ENCODE results near the gene RPAIN.

RPAIN gene, protein sequence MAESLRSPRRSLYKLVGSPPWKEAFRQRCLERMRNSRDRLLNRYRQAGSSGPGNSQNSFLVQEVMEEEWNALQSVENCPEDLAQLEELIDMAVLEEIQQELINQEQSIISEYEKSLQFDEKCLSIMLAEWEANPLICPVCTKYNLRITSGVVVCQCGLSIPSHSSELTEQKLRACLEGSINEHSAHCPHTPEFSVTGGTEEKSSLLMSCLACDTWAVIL

DNA sequence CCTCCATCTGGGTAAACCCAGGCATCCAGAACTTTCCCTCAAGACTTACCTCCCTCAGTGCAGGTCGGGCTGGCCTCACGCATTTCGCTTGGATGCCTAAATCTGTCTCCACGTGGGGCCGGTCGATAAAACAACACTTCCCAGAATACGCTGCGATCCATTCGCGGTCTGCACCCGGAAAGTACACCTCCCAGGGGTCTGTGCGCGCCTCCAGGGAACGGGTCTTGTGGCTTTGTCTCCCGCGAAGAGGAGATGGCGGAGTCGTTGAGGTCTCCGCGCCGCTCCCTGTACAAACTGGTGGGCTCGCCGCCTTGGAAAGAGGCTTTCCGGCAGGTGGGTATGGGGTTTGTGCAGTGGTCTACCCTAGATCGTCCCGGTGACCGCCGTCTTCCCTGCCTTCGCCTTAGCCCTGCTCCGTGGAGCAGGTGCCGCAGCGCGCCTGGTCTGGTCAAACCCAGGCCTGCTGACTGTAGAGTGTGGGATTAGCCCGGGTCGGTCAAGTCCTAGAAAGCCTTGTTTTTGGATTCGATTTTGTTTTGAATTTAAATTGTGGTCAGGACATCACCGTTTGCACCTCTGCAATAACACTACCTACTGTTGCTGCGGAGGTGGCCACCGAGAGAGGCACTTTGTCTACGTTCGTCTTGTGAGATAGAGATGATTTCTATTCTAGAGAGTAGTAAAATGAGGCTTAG lies at the start of gene RPAIN:
TSS of gene RPAIN (plus strand) at position 224 of the 695 bp plus-strand sequence. CDS start at position 253, 29 bp downstream.
- peak; percentile 84 to 97 (median 93) for DNase-seq

DNA sequence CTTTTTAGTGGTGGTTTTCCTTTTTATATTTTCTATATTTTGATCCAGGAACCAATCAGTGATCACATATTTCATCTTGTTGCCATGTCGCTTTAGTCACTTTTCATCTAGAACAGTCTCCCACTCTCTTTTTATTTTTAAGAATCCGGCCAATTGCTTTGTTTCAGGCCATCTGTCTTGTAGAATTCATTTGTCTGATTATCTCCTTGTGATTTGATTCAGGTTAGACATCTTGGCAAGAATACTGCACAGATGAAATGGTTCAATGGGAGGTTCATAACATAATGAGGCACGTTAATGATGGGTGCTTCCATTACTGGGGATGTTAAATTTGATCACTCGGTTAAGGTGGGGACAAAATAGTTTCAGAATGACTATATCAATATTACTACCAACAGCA lies 49.6 kb upstream of the RPAIN start:
- no peak for DNase-seq

DNA sequence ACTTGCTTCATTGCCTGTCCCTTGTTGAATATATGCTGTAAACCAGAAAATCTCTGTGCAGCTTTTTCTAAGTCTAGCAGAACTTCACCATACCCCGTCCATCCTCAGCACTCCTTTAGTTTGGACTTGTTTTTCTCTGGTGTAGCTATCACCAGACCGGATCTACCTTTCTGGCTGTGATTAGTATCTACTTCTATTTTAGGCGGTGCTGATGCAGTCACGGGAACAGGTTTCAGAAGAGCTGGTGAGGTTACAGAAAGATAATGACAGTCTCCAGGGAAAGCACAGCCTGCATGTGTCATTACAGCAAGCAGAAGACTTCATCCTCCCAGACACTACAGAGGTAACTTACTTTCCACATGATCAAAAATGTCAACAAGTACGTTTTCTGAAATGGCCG lies 46.9 kb upstream of the RPAIN start:
- DNase-seq = peak in 1 of 3 experiments; percentile 42

DNA sequence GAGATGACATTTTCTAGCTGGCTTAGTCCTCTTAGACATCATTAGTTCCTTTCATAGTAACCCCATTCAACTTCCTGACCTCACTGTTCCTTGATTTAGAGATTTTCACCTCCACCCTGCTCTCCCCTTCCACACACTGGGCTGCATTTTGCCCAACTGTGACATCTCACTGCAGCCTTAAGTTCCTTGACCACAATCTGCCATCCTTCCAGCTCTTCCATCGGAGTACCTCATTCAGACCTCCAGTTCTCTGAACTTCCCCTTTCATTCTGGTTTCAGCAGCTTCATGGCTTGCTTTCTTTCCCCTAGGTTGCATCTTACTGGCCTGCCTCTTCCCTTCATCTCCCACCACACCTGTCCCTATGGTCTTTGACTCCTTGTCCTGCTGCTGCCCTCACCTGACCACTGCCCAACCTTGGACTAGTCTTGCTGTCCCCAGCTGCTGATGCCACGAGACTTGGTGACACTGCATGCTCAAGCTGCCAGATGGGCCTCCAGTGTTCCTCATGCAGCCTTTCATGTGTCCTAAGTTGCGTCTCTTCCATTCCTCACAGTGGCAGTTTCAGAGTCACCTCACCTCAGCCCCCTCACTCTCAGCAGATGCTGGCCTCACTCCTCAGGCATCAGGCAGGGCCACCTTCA lies 41.3 kb upstream of the RPAIN start:
- no peak for DNase-seq

DNA sequence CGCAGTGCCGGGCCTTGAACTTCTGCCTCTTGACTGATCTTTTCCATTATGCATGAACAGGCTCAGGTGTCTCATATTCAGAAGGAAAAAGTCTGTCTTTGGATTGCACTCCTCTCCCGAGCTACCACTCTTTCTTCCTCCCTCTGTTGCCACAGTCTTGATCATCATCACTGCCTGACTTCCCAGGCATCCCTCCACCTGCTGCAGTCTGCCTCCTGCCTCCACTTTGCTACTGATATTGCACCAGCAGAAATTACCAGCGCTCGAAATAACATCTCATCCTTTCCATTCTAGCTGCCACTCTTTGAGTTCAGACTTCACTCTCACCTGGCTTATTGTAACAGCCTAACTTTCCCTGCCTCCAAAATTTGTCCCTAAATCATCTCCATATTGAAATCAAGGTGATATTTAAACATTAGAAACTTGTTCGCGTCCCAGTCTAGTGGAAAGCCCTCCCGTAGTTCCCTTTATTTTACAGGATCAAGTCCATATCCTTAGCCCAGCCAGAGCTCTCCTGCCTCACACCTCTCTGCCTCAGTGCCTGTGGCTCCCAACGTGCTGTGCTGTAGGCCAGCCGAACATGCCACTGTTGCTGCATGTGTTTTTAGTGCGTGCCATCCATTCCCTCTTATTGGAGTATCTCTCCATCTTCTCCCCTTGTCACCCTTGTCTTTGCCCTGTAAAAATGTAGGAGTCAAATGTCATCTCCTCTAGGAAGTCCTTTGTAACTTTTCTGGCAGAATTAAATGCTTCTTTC lies 40.5 kb upstream of the RPAIN start:
- no peak for DNase-seq

DNA sequence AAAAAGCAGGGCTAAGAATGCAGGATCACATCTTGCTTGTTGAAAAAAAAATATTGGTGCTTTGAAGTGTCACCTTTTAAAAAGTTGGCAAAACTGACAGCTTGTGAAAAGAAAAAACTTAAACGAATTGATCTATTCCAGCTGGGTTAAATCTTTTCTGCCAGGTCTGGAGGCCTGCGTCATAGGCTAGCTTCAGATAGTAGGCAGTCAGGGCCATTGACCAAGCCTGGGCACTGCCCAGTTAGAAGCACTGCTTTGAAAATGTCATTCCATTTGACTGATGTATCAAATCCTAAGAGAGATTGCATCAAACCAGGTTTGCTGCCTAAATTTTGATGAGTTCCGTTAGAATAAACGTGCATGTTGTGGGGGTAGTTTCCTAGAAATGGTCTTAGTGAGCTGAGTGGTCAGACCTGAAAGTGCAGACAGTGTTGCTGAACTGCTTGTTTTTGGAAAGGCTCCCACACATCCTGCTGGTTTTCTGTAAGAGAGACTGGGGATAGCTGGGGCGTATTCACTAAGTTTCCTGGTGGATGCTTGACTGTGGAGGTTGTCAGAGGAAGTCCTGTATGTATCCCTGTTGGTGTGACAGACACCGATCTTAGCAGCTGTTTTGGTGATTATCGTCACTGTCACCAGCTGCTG lies 39.4 kb upstream of the RPAIN start:
- DNase-seq = no peak

DNA sequence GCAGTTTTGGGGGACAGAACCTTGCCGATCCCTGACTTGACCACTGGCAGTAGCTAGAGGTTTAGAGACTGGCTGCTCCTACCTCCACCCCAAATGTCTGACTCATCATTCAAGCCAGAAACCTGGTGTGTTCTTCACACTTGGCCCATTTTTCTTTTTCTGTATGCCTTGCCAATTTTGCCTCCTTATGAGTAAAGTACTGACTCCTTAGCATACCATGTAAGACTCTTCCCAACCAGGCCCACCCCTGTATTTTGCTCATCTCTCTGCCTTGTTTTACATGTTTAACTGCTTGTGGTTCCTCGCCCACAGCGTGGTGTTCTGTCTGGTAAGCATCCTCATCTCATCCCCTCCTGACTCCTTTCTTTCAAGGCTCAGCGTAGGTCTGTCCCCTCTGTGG lies 38.4 kb upstream of the RPAIN start:
- no peak for DNase-seq

DNA sequence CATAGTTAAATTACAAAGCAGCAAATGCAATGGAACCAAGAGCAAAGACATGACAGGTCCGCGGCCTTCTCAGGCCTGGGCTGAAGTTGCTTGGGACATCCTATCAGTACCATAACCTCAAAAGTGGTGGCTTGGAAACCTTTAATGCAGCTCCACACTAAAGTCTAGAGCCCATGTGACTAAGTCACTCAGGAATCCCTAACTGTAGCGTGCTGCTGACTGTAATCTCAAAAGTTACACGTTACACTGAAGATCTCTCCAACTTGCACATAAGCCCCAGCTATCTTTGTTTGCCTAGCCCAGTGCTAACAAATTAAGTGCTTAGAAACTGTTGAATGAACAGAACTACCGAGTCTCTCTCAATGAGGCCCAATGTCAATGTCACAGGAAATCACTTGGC lies 28.3 kb upstream of the RPAIN start:
- no peak for DNase-seq

DNA sequence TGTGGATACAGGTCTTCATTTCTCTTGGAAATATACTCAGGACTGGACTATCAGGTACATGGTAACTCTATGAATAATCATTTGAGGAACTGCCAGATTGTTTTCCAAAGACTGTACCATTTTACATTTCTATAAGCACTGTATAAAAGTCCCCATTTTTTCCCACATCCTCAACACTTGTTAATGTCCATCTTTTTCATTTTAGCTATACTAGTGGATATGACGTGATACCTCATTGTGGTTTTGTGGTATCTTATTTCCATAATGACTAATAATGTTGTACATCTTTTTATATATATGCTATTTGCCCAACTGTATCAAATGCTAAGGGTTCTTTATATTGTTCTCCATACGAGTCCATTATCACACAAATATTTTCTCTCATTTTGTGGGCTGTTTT lies 23.4 kb upstream of the RPAIN start:
- no peak for DNase-seq

DNA sequence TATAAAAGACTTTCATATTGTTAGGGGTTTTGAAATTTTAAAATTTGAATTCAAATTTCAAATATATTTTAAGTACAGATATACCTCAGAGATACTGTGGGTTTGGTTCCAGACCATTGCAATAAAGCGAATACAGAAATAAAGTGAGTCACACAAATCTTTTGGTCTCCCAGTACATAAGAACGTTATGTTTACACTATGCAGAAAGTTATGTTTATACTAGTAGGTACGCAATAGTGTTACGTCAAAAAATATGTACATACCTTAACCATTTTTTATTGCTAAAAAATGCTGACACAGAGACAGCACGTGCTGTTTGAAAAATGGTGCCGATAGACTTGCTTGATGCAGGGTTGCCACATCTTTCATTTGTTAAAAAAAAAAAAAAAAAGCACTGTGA lies 20.2 kb upstream of the RPAIN start:
- no peak for DNase-seq

DNA sequence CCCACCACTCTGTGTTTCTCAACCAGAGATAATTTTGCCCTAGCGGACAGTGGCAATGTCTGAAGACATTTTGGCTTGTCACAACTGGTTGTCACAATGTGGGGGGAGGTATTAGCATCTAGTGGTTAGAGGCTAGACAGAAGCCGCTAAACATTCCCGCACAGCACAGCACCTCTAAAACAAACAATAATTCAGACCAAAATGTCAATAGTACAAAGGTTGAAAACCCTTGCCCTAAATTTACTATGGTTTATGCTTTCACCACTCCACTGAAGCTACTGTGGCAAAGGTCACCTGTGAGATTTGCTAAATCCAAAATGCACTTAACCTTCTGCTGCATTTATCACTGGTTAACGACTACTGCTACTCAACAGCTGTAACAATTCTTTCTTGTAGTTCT lies 14.6 kb upstream of the RPAIN start:
- DNase-seq = no peak

DNA sequence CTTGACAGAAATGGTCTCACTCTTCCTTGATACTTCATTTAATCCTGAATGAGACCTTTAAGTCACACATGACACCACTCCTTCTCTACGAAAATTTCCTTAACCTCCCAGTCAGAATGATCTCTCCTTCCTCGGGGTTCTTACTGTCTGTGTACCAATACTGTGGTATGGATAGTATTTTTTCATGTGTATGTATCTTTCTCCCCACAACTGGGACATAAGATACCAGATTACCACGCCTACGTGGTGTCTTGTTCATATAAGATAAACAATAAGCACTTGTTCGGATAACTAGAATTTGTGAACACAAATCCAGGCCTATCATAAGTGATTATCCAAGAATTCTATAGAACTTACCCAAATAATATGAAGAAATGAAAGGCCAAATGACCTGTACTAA lies 11.8 kb upstream of the RPAIN start:
- no peak for DNase-seq

DNA sequence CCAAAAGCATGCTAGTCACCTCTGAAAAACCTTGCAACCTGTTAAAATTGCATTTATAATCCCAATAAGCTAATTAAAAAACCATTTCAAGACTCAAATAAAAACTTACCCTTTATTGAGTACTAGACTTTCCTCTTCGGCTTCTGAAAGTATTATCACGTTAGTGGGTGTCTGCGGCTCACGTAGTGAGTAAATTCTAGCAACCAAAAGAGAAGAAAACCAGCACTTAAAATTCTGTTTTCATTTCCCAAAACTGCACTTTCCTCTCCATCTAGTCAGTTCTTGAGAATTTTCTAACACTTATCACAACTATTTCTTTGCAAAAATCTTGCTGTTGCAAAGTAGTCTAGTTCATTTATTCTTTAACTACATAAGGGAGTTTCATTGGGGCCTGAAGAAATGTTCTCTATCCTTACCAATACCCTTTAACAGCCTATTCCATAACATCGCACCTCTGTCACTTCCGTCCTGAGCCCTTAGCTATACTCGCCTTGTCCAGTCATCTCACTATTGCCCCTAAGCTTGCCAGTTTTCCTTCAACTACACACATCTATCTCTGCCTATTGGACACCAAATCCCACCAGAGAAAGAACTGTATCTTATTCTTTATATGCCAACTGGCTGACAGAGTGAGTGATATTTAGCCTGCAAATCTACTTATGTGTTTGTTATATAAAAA lies 9.2 kb upstream of the RPAIN start:
- no peak for DNase-seq

DNA sequence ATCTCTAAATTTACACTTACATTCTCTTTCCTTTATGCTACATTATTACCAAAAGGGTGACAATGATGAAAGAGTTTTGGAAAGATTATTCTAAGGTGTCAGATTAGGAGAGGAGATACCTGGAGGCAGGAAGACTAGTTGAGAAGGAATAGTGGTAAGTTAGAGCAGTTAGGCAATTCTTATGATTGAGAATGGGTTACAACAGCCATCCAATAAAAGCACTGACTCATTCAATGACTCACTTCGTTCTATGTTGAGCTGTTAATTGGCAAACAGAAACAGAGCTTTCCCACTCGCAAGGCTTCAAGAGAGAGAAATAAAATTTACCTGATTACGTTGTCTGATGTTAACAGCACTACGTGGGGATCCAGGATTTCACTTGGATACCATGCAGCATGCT lies 6.3 kb upstream of the RPAIN start:
- no peak for DNase-seq

DNA sequence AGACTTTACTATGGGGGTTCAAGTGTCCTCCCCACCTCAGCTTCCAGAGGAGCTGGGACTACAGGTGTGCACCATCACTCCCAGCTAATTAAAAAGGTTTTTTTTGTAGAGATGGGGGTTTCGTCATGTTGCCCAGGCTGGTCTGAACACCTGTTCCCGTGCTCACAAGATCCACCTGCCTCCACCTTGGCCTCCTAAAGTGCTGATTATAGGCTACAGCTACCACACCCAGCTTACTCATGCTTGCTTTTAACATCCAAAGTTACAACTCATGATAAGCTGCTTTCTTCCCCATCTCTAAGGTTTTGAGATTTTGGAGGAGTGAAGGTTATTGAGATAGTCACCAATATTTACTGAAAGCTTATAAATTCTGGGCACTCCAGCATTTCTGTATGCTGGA lies 3.1 kb upstream of the RPAIN start:
- DNase-seq = peak in 2 of 3 experiments; percentile 22 to 47

DNA sequence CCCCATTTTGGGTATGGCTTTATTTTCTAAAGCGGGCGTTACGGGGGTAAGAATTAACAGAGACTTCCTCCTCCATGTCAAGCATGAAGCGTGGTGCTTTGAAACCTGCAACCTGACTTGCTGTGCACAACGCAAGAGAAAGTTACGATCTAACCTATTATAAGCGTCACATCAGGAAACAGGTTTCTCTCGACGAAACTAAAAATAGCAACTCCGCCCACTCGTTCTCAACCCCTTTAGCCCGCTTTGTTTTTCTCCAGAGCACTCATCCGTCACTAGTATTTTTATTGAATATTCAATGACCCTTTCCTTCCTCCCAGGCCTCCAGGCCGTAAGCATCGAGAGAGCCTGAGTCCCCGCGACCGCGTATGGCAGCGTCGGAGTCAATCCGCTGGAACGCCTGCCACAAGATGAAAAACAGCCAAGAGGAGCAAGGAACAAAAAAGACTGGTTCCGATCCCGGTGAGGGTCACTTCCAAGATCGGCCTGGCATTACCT lies 1.1 kb upstream of the RPAIN start:
- peak; percentile 8 to 61 (median 59) for DNase-seq

DNA sequence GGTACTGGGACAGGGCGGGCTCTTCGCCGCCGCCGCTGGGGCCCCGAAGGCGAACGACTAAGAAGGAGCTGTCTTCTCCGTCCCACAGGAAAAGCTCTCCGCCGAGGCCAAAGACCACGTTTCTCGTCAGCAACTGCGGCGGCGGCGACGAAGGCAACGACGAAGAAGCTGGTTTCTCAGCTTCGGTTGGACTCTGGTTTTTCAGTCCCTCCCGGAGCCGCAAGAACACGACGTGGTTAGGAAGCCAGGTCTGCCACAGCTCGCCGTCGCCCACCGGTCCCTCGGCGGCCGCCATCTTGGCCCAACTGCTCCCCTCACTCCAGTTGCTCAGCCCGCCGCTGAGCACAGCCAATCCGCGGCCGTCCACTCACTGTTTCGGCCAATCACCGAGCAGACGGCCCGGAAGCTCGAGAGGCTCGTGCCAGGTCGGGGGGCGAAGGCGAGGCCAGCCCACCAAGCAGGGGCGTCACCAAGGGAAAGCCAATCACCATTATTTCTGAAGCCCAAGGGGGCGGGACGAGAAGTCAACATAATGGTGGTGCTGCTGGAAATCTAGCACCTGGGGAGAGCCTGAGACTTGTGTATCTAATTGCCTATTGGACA lies 525 bp upstream of the RPAIN start, which contains the start of gene NUP88:
TSS of gene NUP88 (minus strand) at position 307 of the 603 bp plus-strand sequence. CDS start at position 295, 12 bp downstream.
- peak; percentile 93 to 97 (median 93) for DNase-seq

DNA sequence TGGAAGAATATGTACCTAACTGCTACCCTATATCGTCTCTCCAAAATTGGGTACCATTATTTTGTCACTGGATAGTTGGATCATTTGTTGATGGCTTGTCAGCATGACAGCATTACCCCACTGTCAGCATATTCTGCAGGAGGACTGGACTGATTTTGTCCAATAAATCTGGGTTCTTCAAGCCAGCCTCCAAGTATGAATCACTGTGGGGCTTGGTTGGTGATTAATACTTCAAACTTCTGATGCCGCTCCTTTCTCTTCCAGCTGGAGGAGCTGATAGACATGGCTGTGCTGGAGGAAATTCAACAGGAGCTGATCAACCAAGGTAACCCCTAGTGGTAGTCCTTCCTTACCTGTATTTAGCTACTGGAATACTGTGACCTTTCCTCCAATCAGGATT lies 2.5 kb downstream of the RPAIN start:
- DNase-seq = no peak

DNA sequence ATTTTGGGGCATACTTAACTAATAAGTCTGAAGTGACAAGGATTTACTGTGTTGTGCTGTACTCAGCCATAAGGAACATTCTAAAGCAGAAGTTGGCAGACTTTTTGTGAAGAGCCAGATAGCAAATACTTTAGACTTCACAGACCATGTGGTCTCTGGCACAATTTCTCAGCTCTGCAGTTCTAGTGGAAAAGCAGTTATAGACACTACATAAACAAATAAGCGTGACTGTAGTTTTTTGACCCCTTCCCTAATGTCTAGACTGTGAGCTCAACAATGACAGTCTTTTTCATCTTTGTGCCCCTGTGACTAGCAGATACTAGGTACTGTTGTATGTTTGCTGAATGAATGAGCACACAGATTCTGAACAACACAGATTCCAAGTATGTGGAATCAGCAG lies 4.9 kb downstream of the RPAIN start:
- DNase-seq = no peak

DNA sequence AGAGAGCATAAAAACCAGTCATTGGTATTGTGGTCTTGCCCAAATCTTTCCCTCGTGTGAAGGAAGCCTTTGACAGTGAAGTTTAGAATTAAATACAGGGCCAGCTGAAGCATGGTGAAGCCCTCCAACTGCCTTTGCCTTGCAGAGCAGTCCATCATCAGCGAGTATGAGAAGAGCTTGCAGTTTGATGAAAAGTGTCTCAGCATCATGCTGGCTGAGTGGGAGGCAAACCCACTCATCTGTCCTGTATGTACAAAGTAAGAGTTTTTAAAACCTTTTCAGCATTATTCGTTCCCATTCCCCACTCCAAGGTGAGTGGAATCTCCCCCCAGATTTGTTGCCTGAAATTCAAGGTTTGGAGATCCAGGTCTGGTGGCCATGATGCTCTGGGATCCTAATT lies 5.8 kb downstream of the RPAIN start:
- DNase-seq = no peak

DNA sequence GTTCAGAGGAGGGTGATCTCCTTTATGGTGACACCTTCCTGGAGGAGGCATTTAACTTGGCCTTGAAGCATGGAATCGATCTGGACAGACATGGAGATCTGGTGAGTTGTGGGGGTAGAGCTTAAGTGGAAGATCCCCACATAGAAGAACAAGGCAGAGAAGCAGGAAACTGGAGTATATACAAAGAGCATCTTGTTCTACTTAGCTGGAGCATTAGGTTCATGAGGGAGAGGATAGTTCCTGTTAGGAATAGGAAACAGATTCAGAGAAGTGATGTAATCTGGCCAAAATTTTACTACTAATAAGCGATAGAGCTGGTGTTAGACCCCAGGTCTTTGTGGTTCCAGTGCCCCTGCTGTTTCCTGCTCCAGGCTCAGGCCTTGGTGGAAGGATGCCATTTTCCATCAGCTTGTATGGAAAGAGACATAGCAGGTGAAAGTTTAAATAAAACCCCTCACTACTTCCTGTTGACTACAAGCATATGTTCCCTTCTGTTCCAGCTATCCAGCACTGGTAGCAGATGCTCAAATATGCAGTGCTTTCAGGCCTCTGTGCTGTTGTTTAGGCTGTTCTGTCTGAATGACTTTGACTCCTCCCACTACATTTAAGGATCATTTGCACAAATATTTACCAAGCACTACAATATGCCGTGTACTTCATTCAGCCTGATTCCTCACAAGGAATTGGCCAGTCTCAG lies 9.4 kb downstream of the RPAIN start:
- peak in 1 of 3 experiments; percentile 8 for DNase-seq
